Transverse colon (tissue), 3 donors: ENCODE results near the gene PEDS1.

ENCODE experiments used
- EP300 ChIP-seq: sonication (generic); formaldehyde crosslinking; IDR thresholded peaks from one replicate; pipeline ENCODE4 v1.6.1; 2017; ENCODE audit warnings: antibody characterized with exemption, low read depth
- POLR2A ChIP-seq: fragments of 450-650 bp; IDR thresholded peaks from one replicate; pipeline ENCODE4 v1.6.1; 2016; ENCODE audit warnings: antibody characterized with exemption, mild to moderate bottlenecking, moderate library complexity
- TF ChIP-seq, protein P1 (sequence below), 5 experiments: fragments of 200-600 bp in 3 of 5; fragments of 450-650 bp in 2 of 5; sonication (generic) in 3 of 5; IDR thresholded peaks; 1 replicate in 2 of 5; 2 replicates in 3 of 5; pipeline ENCODE4 v1.5.1; 2016 to 2017; ENCODE audit warnings: antibody characterized with exemption in 5 of 5, inconsistent platforms in 3 of 5, mild to moderate bottlenecking in 2 of 5, moderate library complexity in 1 of 5

DNA sequence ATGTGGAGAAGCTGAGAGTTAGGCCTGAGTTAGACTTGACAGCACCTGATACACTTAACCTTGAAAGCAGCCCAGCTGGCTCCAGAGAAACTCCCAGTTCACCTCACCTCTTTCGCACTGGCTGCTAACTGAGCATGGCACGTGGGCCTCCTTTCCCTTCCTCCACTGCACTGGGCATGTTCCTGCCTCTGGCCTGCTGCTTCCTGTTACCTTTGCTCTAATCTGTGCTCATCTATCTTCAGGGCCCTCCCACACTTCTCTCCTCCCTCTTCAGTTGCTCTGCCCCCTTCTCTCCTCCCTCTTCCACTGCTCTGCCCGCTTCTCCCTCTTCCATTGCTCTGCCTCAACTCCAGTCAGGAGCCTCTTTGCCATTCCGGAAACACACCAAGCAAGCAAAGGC is 26.9 kb downstream of the PEDS1 start:
- TF ChIP-seq, protein P1, sequence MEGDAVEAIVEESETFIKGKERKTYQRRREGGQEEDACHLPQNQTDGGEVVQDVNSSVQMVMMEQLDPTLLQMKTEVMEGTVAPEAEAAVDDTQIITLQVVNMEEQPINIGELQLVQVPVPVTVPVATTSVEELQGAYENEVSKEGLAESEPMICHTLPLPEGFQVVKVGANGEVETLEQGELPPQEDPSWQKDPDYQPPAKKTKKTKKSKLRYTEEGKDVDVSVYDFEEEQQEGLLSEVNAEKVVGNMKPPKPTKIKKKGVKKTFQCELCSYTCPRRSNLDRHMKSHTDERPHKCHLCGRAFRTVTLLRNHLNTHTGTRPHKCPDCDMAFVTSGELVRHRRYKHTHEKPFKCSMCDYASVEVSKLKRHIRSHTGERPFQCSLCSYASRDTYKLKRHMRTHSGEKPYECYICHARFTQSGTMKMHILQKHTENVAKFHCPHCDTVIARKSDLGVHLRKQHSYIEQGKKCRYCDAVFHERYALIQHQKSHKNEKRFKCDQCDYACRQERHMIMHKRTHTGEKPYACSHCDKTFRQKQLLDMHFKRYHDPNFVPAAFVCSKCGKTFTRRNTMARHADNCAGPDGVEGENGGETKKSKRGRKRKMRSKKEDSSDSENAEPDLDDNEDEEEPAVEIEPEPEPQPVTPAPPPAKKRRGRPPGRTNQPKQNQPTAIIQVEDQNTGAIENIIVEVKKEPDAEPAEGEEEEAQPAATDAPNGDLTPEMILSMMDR (IDR thresholded peaks at IDR 0.05): no peak
- no peak for TF ChIP-seq POLR2A
- no peak for TF ChIP-seq EP300
